Breast epithelium (tissue), 3 donors: ENCODE results near the gene STIM1.

ENCODE experiments used
- CTCF ChIP-seq, 3 donors: fragments of 450-650 bp; IDR thresholded peaks; one replicate each; pipeline ENCODE4 v1.5.1; 2016 to 2017; ENCODE audit warnings: antibody characterized with exemption in 3 of 3, mild to moderate bottlenecking in 3 of 3, moderate library complexity in 3 of 3
- POLR2A ChIP-seq: fragments of 450-650 bp; IDR thresholded peaks from one replicate; pipeline ENCODE4 v1.6.1; 2016; ENCODE audit warnings: antibody characterized with exemption, mild to moderate bottlenecking, moderate library complexity
- POLR2AphosphoS5 ChIP-seq, 3 donors: sonication (generic); formaldehyde crosslinking; IDR thresholded peaks; one replicate each; pipeline ENCODE4 v1.6.1; 2017; ENCODE audit warnings: antibody characterized with exemption in 3 of 3

DNA sequence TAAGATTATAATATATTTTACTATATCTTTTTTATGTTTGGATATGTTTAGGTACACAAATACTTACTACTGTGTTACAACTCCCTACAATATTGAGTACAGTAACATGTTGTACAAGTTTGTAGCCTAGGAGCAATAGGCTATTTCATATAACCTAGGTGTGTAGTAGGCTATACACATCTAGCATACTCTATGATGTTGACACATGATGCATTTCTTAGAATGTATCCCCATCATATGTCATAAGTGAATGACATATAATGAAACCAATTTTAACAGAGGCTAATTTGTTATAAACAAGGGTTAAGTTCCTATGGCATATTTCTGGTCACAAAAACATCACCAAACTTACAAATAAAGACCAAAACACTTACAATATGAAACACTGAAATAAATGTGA lies 152.7 kb downstream of the STIM1 start:
- TF ChIP-seq POLR2A (no peak), CTCF (IDR thresholded peaks at IDR 0.05) (no peak), POLR2AphosphoS5 (IDR thresholded peaks at IDR 0.05) (no peak)
